Fibroblast of skin of right quadriceps (primary cell): Measurements from ENCODE around the gene LDLRAP1.

Experiments
- DNase-seq: peaks from one replicate; pipeline ENCODE4 v3.0.0-alpha.2; 2013

The LDLRAP1 gene

DNA sequence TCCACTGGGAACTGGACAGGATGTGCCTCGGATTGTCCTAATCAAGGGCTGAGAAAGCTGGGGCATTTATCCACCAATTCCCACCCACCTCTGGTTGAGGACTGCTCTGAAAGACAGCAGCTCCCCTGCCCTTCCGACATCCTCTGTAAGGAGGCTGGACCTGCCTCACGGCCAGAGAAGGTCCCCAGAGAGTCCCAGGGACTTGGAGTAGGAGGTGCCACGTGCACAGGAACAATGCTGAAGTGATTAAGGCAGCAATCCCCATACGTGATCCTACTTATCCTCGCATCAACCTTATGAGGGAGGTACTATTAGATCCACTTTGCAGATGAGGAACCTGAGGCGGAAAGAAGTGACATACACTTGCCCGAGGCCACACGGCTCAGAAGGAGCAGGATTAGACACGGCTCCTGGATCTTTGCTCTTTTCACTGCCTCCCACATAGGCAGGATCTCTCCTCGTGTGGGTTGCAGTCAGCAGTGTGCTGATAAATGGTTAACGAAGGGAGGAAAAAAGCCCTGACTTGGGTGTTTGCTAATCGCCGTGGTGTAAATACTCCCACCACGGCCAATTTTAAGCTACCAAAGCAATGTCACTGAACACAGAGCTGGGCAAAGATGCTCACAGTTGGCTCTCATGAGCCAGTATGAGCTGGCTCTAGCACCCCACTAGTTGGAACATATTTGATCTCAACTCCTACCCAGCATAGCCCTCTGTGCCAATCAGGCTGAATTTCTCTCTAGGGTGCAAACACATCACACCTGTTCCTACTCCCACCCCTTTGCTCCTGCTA is 18.6 kb upstream of the LDLRAP1 start:
- DNase-seq = no peak

DNA sequence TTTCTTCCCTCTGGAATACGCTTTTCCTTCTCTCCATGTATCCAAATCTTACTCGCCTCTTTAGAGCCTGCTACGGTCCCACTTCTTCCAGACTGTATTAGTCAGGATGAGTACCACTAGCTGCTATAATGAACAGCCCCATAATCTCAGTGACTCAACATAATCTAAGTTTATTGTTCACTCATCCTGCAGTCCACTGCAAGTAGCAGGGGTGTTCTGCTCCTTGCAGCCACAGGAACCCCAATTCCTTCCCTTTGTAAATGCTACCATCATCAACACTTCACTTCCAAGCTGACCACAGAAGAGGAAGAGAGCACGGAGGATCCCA is 18.1 kb upstream of the LDLRAP1 start:
- no peak for DNase-seq

- DNase-seq = no peak
Observed at GRCh38 chr1:25526753-25527152, 16.7 kb upstream of the LDLRAP1 start.

DNA sequence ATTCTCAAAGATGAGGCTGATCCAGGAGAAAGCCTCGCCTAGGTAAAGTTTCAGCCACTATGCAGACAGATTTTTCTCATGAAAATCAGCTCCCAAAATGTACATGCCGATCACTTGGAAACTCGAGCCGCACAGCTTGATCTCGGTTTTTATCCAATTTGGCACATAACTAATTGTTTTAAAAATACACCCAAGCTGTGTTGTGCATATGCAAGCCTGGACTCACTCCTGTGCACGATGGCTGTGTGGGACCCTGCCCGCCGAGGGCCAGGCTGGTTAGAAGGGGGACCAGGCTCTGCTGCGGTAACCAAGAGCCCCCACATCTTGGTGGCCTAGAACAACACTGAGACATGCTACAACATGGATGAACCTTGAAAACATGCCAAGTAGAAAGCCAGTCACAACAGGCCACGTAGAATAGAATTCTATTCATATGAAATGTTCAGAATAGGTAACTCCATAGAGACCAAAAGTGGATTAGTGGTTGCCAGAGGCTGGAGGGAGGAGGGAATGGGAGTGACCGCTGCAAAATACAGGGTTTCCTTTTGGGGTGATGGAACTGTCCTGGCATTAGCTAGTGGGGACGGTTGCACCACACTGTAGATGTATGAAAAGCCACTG is 16.1 kb upstream of the LDLRAP1 start:
- DNase-seq = no peak

GRCh38 chr1:25527946-25528595 is 15.3 kb upstream of the LDLRAP1 start:
- no peak for DNase-seq

- no peak for DNase-seq
Observed at GRCh38 chr1:25528881-25529517, 14.4 kb upstream of the LDLRAP1 start.

- no peak for DNase-seq
Observed at GRCh38 chr1:25529518-25530185, 13.8 kb upstream of the LDLRAP1 start.

GRCh38 chr1:25530186-25531081 is 13.0 kb upstream of the LDLRAP1 start:
- no peak for DNase-seq

DNA sequence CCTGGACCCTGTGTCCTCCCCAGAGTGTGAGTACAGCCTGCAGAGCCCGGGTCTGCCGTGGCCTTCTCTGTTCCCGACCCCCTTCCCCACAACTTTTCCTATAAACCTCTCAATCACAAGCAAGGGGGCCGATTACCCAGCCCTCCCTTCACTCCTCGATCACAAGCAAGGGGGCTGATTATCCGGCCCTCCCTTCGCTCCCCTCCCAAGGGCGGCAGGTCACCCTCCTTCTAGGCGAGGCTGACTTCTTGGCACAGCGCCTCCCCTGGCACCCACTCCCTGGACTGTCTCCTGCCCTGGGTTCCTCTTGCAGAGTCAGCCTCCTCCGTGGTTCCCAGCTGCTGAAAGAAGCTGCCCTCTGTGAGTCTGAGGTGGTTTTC is 12.3 kb upstream of the LDLRAP1 start:
- DNase-seq = no peak

DNA sequence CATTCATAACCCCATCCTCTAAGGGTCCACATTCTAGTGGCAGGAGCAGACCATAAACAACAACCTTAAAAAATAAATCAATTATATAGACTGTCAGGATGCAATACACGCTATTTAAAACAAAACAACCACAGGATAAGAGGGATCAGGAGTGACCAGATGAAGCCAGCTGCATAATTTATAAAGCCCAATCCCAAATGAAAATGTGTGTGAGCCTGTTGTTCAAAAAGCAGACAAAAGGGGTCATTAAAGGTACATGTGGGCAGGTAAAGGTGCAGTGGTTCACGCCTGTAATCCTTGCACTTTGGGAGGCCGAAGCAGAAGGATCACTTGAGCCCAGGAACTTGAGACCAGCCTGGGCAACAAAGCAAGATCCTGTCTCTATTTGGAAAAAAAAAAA is 10.4 kb upstream of the LDLRAP1 start:
- DNase-seq = no peak

DNA sequence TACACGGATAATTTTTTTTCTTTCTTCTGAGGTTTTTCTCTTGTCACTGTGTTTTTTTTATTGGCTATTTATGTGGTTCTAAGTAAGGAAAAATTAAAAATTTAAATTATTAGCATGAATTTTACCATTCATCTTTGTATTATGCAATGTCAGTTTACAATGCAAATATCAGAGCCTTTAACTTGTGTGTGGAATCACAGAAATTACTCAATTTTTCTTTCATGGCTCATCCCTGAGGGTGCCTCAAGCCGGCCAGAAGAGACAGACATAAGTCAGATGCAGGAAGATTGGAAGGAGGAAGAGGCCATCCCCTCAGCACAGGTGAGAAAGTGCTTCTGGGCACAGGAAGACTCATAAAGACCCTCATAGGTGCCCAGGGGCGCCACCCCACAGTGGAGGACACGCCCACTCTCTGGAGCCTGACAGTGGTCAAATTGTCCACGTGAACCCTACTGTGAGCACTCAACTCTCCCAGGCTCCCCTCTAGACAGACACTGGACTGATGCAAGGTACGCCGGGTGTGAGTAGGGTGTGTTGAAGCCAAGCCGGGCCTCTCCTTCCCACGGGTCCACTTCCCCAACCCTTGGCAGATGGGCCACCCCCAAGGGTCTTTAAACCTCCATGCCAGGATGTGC is 9.5 kb upstream of the LDLRAP1 start:
- no peak for DNase-seq

DNA sequence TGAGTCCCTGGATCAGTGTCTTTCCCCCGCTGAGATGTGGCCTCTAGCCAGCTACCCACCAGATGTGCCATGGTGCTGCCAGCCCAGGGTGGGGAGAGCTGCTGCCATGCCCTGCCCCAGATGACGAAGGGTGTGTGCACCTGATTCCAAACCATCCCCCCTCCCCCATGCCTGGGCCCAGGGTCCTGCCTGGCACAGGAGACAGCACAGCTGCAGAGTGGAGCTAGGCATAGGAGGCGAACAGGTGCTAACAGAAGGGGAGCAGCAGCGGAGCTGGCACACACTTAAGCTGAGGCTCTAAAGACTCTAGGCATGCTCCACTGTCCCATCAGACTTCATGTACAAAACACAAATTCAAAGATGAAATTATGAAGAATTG is 9.0 kb upstream of the LDLRAP1 start:
- DNase-seq = no peak

- DNase-seq = no peak
Observed at GRCh38 chr1:25536124-25536523, 7.3 kb upstream of the LDLRAP1 start.

DNA sequence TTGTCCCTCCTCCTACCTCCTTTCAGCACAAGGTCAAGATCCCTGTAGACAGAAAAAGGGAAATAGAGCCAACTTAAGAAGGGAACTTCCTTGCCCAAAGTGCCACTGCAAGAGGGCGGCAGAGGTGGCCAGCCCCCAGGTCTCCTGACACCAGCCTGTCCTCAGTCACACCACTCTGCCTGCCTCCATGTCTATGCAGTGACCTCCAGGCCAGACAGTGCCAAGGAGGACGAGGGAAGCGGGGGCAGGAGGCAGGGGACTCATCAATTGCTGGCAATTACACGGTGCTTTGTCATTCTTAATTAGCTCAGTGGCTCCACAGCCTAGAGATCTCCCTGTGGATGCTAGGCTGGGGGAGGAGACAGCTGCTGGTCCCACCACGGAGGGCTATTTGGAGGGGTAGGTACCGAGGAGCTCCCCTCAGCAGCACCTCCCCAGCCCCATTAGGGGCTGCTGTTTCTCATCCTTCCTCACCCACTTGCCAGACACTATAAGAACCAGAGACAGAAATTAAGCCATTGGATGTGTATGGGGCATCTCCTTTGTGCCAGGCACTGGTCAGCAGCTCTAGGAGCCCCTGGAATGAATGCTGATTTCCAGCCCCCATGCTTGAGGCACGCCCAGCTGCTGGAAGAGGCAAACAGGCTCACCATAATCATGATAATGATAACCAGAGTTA is 6.1 kb upstream of the LDLRAP1 start:
- DNase-seq = no peak

- no peak for DNase-seq
Observed at GRCh38 chr1:25538191-25538767, 5.1 kb upstream of the LDLRAP1 start.

DNA sequence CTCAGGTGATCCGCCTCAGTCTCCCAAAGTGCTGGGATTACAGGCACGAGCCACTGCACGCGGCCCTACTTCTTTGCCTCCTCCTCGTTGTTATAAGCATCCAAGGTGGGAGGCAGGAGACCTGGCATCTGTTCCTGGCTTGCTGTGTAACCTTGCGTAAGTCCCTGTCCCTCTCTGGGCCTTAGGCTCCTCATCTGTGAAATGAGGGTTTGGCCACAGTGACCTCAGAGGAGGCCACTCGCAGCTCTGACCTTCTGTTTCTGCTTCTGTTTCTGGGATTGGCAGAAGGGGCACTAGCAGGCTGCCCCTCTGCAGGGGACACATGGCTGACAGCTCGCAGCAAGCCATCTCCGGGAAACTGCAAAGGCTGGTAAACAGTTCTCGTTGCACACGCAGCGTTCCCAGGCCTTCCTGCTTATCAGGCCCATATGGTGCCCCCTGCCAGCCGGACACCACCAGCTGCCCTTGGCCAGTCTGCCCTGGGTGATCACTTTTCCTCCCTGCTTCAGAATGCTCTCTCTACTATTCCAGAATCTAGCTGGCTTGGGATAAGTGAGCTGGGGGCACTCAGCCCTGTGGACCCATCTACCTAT is 2.6 kb upstream of the LDLRAP1 start:
- no peak for DNase-seq

DNA sequence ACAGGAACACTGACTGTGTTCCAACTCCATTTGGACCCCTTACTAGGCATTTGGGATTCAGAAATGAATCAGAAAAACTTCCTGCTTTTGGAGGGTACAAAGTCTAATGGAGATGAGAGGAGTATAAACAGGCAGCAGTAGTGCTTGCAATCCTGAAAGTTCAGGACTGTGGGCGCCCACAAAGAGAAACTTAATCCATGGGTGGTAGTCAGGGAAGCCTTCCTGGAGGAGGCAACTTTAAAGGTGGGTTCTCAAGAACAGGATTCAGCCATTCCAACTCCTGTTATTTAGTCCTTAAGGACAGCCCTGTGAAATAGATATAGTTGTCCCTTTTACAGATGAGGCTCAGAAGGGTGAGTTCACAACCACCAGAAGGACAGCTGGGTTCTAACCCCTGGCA is 2.0 kb upstream of the LDLRAP1 start:
- DNase-seq = no peak

DNA sequence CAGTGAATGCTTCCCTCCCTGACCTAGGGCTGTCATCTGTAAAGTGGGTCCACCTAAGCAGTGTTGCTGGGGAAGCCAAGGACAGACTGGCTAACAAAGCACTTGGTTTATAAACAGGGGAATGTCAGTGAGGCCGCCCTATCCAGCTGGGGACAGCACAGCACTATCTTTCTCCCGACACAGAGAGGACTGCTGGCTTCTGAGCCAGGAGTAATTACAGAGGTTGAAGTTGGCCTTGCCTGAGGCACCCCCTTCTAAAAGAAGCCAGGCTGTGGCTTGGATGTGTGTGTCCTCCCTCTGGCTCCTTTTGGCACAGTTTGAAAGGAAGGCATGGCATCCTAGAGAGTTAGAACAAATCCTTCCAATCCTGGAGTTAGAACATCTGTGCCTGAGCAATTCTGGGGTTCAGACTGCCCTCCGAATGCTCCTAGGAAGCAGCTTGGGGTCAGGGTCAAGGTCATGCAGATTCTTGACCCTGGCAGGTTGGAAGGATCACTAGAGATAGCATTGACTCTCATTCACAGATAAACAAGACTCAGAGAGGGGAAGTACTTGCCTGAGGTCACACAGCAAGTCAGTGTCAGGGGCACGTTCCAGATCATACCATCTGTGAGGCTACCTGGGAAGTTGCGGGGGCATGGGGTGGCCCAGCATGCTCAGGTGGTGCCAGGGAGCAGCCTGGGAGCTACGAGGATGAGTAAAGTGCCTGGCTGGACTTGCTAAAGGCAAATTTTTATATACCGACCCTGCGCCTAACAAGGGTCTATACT is 1.3 kb upstream of the LDLRAP1 start:
- DNase-seq = no peak

DNA sequence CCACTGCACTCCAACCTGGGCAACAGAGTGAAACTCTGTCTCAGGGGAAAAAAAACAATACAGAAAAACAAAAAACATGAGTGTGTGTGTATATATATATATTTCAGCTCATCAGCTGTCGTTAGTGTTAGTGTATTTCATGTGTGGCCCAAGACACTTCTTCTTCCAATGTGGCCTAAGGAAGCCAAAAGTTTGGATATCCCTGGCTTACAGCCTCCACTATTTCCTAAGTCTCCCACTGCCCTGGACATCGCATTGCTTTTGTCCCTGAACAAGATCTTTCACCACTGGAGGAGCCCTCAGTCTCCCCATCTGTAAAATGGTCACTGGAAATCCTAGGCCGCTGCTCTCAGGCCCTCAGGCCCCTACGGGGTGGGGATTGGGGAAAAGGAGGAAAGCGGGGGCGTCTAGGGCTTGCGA is 391 bp upstream of the LDLRAP1 start:
- DNase-seq = no peak
